Astrocyte of the cerebellum (primary cell): Measurements from ENCODE around the gene PLCL1.

ENCODE experiments used
- DNase-seq: peaks from one replicate; pipeline ENCODE4 v3.0.0-alpha.2; 2011; ENCODE audit warnings: low read depth
- H3K4me3 ChIP-seq: 2 replicates; pipeline ENCODE4 v1.5.1; 2011; ENCODE audit warnings: mild to moderate bottlenecking, low read depth, low read length, moderate library complexity
- in situ Hi-C: cut with HindIII; loops from 2 replicates; pipeline ENCODE4 v1.10.0; 2017; ENCODE audit warnings: low sequenced_read_pairs
- TF ChIP-seq, protein P1 (sequence below): IDR thresholded peaks from 2 replicates; pipeline ENCODE4 v1.5.1; 2012; ENCODE audit warnings: low read length, low read depth, moderate library complexity, mild to moderate bottlenecking; ENCODE audit errors: missing control alignments

Gene PLCL1

DNA sequence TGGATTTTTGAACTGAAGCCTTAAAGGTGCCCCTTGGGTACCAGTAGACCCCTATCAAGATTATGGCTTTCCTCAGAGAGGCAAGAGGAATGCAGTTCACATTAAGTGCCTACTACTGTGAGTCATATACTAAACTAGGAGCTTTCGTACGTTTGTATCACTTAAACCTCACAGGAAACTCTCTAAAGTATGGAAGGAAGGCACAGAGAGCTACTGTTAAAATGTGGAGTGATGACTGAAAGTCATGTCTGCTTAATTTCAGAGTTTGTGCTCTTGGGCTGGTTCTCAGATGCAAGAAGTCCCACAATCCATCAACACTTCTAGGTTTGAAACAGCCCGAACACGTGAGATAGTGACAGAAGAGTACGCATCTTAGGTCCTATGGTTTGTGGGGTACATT is 4.7 kb downstream of the PLCL1 start:
- in situ Hi-C loops: no loop called here
- TF ChIP-seq, protein P1, sequence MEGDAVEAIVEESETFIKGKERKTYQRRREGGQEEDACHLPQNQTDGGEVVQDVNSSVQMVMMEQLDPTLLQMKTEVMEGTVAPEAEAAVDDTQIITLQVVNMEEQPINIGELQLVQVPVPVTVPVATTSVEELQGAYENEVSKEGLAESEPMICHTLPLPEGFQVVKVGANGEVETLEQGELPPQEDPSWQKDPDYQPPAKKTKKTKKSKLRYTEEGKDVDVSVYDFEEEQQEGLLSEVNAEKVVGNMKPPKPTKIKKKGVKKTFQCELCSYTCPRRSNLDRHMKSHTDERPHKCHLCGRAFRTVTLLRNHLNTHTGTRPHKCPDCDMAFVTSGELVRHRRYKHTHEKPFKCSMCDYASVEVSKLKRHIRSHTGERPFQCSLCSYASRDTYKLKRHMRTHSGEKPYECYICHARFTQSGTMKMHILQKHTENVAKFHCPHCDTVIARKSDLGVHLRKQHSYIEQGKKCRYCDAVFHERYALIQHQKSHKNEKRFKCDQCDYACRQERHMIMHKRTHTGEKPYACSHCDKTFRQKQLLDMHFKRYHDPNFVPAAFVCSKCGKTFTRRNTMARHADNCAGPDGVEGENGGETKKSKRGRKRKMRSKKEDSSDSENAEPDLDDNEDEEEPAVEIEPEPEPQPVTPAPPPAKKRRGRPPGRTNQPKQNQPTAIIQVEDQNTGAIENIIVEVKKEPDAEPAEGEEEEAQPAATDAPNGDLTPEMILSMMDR: no peak
- no peak for DNase-seq
- H3K4me3 ChIP-seq: no peak overlapping the region

DNA sequence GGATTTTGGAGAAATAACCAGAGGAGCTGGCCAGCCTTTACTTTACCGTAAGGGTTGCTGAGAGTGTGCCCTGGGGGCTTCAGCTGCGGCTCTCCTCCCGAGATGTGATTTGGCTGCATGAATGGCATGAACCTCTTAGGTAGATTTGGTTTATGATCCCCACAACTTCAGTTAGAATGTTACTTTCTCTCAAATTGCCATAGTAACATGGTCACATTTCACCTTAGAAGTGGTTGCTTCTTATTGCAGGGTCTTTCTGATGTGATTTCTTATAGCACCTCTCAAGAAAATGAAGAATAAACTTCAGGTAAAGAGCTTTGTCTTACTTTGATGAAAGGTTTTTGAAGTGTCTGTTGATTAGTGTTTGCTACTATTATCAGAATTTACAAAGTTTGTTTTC is 5.6 kb downstream of the PLCL1 start:
- DNase-seq: no peak
- in situ Hi-C loops: no loop called here
- TF ChIP-seq, protein P1: no peak
- H3K4me3 ChIP-seq: no peak overlapping the region

DNA sequence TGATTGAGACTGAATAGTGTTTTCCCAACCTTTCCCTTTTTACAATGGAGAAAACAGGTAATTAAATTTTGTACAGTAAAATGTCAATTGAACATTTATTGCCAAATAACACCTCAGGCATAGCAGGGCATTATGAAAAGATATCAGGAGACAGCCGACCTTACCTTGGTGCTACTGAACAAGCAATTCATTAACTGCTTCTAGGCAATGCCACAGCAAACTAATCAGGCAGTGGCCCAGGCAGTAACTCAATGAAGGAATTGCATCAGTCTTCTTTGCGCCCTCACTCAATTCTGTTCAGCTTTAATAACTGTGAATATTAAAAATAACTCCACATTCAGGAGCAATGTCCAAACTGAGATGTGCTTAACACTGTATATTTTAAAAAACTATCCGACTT is 6.1 kb downstream of the PLCL1 start:
- H3K4me3 ChIP-seq: no peak overlapping the region
- in situ Hi-C loops: no loop called here
- DNase-seq: no peak
- TF ChIP-seq, protein P1: no peak

DNA sequence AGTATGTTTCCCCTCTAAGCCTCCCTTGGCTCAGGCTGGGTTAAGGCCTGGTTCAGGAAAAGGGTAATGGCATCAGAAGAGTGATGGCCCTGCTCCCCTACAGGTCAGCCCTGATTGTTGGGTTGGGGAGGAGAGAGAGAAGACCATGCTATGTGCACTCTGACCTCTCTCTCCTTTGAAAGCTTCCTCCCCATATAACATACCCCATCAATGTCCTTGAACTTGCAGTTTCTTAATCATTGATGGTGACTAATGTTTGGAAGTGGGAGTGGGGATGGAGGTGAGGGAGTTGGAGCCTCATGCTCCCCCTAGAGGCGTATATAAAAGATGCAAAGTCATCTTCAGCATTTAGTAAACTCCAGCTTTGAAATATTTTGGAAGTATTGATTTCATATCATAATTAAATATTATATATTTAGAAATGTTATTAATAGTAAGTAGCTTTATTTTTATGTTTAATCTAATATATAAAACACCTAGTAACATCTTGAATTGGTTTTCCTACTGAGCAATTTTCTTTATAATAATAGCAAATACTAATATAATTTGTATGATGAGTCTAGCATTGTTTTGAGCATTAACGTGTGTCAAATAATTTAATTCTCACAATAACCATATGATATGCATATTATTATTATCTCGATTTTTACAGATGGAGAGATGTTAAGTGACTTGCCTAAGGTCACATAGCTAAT is 8.8 kb downstream of the PLCL1 start:
- no peak for DNase-seq
- in situ Hi-C loops: no loop called here
- H3K4me3 ChIP-seq: no peak overlapping the region
- TF ChIP-seq, protein P1: peak; percentile 51

DNA sequence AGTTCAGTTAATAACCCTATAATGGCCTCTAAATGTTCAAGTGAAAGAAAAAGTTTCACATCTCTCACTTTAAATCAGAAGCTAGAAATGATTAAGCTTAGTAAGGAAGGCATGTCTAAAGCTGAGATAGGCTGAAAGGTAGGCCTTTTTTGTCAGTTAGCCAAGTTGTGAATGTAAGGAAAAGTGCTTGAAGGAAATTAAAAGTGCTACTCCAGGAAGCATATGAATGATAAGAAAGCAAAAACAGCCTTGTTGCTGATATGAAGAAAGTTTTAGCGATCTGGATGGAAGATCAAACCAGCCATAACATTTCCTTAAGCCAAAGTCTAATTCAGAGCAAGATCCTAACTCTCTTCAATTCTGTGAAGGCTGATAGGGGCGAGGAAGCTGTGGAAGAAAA is 10.1 kb downstream of the PLCL1 start:
- no peak overlapping the region for H3K4me3 ChIP-seq
- no peak for DNase-seq
- TF ChIP-seq, protein P1: no peak
- in situ Hi-C loops: no loop called here

DNA sequence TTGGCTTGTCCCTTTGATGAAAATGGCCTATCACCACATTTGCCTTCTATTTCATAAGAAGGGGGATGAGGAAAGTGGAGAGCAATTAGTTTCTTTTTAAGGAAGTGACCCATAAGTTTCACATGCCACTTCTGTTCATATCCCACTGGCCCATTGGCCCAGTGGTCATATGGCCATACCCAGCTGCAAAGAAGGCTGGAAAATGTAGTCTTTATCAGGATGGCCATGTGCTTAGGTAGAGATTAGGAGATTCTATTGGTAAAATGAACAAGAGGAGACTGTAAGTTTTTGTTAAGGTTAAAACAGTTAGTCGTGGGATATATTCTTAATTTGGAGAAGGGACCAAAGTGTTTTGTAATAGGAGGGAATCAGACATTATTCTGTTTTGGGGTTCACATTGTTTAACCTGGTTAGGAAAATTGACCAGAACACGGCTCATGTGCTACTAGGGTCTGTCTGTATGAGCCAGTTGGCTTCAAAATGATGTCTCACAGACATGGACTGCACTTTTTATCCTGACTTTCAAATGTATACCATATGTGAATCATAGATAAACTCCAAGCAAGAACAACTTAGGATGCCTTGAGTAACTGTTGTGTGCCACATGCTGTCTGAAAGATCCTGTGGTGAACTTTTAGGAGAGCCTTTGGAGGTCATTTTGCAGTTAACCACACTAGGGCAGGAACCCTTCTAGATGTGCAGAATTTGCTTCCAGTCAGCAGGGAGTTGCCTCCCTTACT is 17.3 kb downstream of the PLCL1 start:
- H3K4me3 ChIP-seq: no peak overlapping the region
- in situ Hi-C loops: no loop called here
- no peak for DNase-seq
- TF ChIP-seq, protein P1: no peak
